Neural progenitor cell (in vitro differentiated cells): ENCODE data around the gene SPATA16. TPM values are rescaled to one million over a fixed set of nuclear protein-coding genes. Genes with fewer than 3 reads are reported as not detected.

Source experiments
- DNase-seq: peaks from one replicate; pipeline ENCODE4 v3.0.0-alpha.2; 2016; ENCODE audit warnings: low spot score
- H2AFZ ChIP-seq: fragments of 200-600 bp; sonication (generic); replicated peaks from 2 replicates; pipeline ENCODE4 v1.6.1; 2016; ENCODE audit warnings: antibody characterized with exemption
- H3F3A ChIP-seq: fragments of 200-600 bp; sonication (generic); 2 replicates; pipeline ENCODE4 v1.6.1; 2016; ENCODE audit warnings: antibody characterized with exemption, low read depth
- H3K27ac ChIP-seq: fragments of 200-600 bp; sonication (generic); 2 replicates; pipeline ENCODE4 v1.5.1; 2016; ENCODE audit warnings: mild to moderate bottlenecking
- H3K27me3 ChIP-seq: fragments of 200-600 bp; sonication (generic); 2 replicates; pipeline ENCODE4 v1.6.1; 2016; ENCODE audit warnings: mild to moderate bottlenecking, moderate library complexity
- H3K36me3 ChIP-seq: fragments of 200-600 bp; sonication (generic); 2 replicates; pipeline ENCODE4 v1.5.1; 2016
- H3K4me1 ChIP-seq: fragments of 200-600 bp; sonication (generic); 2 replicates; pipeline ENCODE4 v1.6.1; 2016; ENCODE audit warnings: mixed run types
- H3K4me2 ChIP-seq: fragments of 200-600 bp; sonication (generic); 2 replicates; pipeline ENCODE4 v1.6.1; 2016
- H3K4me3 ChIP-seq: fragments of 200-600 bp; sonication (generic); 2 replicates; pipeline ENCODE4 v1.5.1; 2016
- H3K79me2 ChIP-seq: fragments of 200-600 bp; sonication (generic); 2 replicates; pipeline ENCODE4 v1.6.1; 2016; ENCODE audit warnings: low read depth
- H3K9ac ChIP-seq: fragments of 200-600 bp; sonication (generic); 2 replicates; pipeline ENCODE4 v1.6.1; 2016
- H3K9me3 ChIP-seq: fragments of 200-600 bp; sonication (generic); 2 replicates; pipeline ENCODE4 v1.5.1; 2016; ENCODE audit warnings: low read depth
- H4K20me1 ChIP-seq: fragments of 200-600 bp; sonication (generic); 2 replicates; pipeline ENCODE4 v1.6.1; 2016; ENCODE audit warnings: low read depth
- H3K27ac Mint-ChIP-seq: 3 replicates; pipeline ENCODE4 v1.8.0; 2021; ENCODE audit warnings: mixed read lengths
- H3K27me3 Mint-ChIP-seq: 2 replicates; pipeline ENCODE4 v1.8.0; 2022; ENCODE audit warnings: low read depth, mild to moderate bottlenecking, inconsistent platforms, moderate library complexity, mixed read lengths; ENCODE audit not compliant: insufficient read depth
- H3K36me3 Mint-ChIP-seq: 3 replicates; pipeline ENCODE4 v1.8.0; 2021; ENCODE audit warnings: mixed read lengths
- H3K4me1 Mint-ChIP-seq: 3 replicates; pipeline ENCODE4 v1.8.0; 2021; ENCODE audit warnings: mixed read lengths
- H3K4me3 Mint-ChIP-seq: 3 replicates; pipeline ENCODE4 v1.8.0; 2021; ENCODE audit warnings: mild to moderate bottlenecking, moderate library complexity, mixed read lengths
- H3K9me3 Mint-ChIP-seq: 3 replicates; pipeline ENCODE4 v1.8.0; 2020; ENCODE audit warnings: mixed read lengths
- CTCF ChIP-seq: fragments of 200-600 bp; sonication (generic); IDR thresholded peaks from 2 replicates; pipeline ENCODE4 v1.5.1; 2017; ENCODE audit warnings: antibody characterized with exemption, mild to moderate bottlenecking
- EZH2 ChIP-seq: fragments of 200-600 bp; sonication (generic); IDR thresholded peaks from 2 replicates; pipeline ENCODE4 v1.6.1; 2017; ENCODE audit warnings: antibody characterized with exemption, mild to moderate bottlenecking, moderate library complexity
- EZH2phosphoT487 ChIP-seq: fragments of 200-600 bp; sonication (generic); IDR thresholded peaks from 2 replicates; pipeline ENCODE4 v1.6.1; 2017; ENCODE audit warnings: antibody characterized with exemption
- total RNA-seq: library from RNA; depleted of rRNA; stranded (reverse); fragments of >200 nt; gene quantifications from 2 replicates; pipeline ENCODE4 v1.2.3, GENCODE V29; 2015; ENCODE audit warnings: low replicate concordance

The SPATA16 gene
- total RNA-seq, 1 donor from 2014 or later: not detected

- Histone ChIP-seq H3K4me3 (no peak overlapping the region), H3K4me1 (peaks cover 10% of the 10 kb centered on the region), H3K79me2 (no peaks in the 10 kb centered on the region), H3F3A (no peaks in the 10 kb centered on the region), H3K4me2 (no peak overlapping the region), H3K27me3 (no peaks in the 10 kb centered on the region), H3K36me3 (no peaks in the 10 kb centered on the region), H3K27ac (no peak overlapping the region), H4K20me1 (no peaks in the 10 kb centered on the region), H3K9ac (no peak overlapping the region), H2AFZ (peak overlapping the region; percentile 64), H3K9me3 (no peaks in the 10 kb centered on the region)
- TF ChIP-seq EZH2: no peak
- TF ChIP-seq EZH2phosphoT487: no peak
- no peak for TF ChIP-seq CTCF
- H3K4me3 Mint-ChIP-seq: no peak overlapping the region
- no peaks in the 10 kb centered on the region for H3K36me3 Mint-ChIP-seq
- DNase-seq: no peak
- peaks cover 5% of the 10 kb centered on the region for H3K4me1 Mint-ChIP-seq
- H3K27me3 Mint-ChIP-seq: no peaks in the 10 kb centered on the region
- no peaks in the 10 kb centered on the region for H3K9me3 Mint-ChIP-seq
- peak overlapping the region; percentile 12 for H3K27ac Mint-ChIP-seq
Observed at GRCh38 chr3:172938788-172939187, 202.2 kb downstream of the SPATA16 start.

GRCh38 chr3:172931746-172932285, 209.2 kb downstream of the SPATA16 start:
- Histone ChIP-seq H3F3A (no peaks in the 10 kb centered on the region), H3K27ac (no peak overlapping the region), H3K4me1 (no peaks in the 10 kb centered on the region), H3K27me3 (no peaks in the 10 kb centered on the region), H2AFZ (no peak overlapping the region), H3K79me2 (no peaks in the 10 kb centered on the region), H3K36me3 (no peaks in the 10 kb centered on the region), H3K4me2 (no peak overlapping the region), H3K4me3 (no peak overlapping the region), H4K20me1 (no peaks in the 10 kb centered on the region), H3K9ac (no peak overlapping the region), H3K9me3 (no peaks in the 10 kb centered on the region)
- TF ChIP-seq CTCF (no peak), EZH2phosphoT487 (no peak), EZH2 (no peak)
- no peaks in the 10 kb centered on the region for H3K27me3 Mint-ChIP-seq
- no peak for DNase-seq
- no peaks in the 10 kb centered on the region for H3K4me1 Mint-ChIP-seq
- H3K27ac Mint-ChIP-seq: no peak overlapping the region
- H3K4me3 Mint-ChIP-seq: no peak overlapping the region
- H3K36me3 Mint-ChIP-seq: no peaks in the 10 kb centered on the region
- no peaks in the 10 kb centered on the region for H3K9me3 Mint-ChIP-seq

GRCh38 chr3:172929451-172929850, 211.6 kb downstream of the SPATA16 start:
- H3K9ac ChIP-seq: no peak overlapping the region
- TF ChIP-seq EZH2 (no peak), CTCF (no peak), EZH2phosphoT487 (no peak)
- no peak overlapping the region for H3K4me2 ChIP-seq
- no peak overlapping the region for H3K4me3 ChIP-seq
- no peaks in the 10 kb centered on the region for H3K4me1 ChIP-seq
- no peaks in the 10 kb centered on the region for H3K79me2 ChIP-seq
- DNase-seq: no peak
- H3K4me1 Mint-ChIP-seq: no peaks in the 10 kb centered on the region
- no peak overlapping the region for H3K27ac ChIP-seq
- no peaks in the 10 kb centered on the region for H3K27me3 ChIP-seq
- H2AFZ ChIP-seq: peak overlapping the region; percentile 15
- no peaks in the 10 kb centered on the region for H3K9me3 ChIP-seq
- no peaks in the 10 kb centered on the region for H3K36me3 Mint-ChIP-seq
- H3F3A ChIP-seq: no peaks in the 10 kb centered on the region
- no peaks in the 10 kb centered on the region for H3K9me3 Mint-ChIP-seq
- H3K36me3 ChIP-seq: no peaks in the 10 kb centered on the region
- H3K27me3 Mint-ChIP-seq: no peaks in the 10 kb centered on the region
- H3K27ac Mint-ChIP-seq: no peak overlapping the region
- no peaks in the 10 kb centered on the region for H4K20me1 ChIP-seq
- no peak overlapping the region for H3K4me3 Mint-ChIP-seq
